GM23338 (cell line): ENCODE results near the gene ERP44. TPM values are rescaled to one million over a fixed set of nuclear protein-coding genes. Genes with fewer than 3 reads are reported as not detected.

ENCODE experiments used
- ATAC-seq: fragments of 200-7000 bp; cut with Tn5 transposase; 3 replicates; pipeline ENCODE4 v1.9.1; 2020
- DNase-seq: peaks from one replicate; pipeline ENCODE4 v3.0.0-alpha.2; 2015; ENCODE audit warnings: low spot score
- H2AFZ ChIP-seq: fragments of 200-600 bp; sonication (generic); 2 replicates; pipeline ENCODE4 v1.8.0; 2016; ENCODE audit warnings: antibody characterized with exemption, mild to moderate bottlenecking, moderate library complexity
- H3F3A ChIP-seq: fragments of 200-600 bp; sonication (generic); replicated peaks from 2 replicates; pipeline ENCODE4 v1.8.0; 2017; ENCODE audit warnings: antibody characterized with exemption, mixed run types, low read depth
- H3K27ac ChIP-seq: fragments of 200-600 bp; sonication (generic); 2 replicates; pipeline ENCODE4 v1.6.1; 2016; ENCODE audit warnings: low read depth
- H3K27me3 ChIP-seq: fragments of 200-600 bp; sonication (generic); 2 replicates; pipeline ENCODE4 v1.8.0; 2016; ENCODE audit warnings: mild to moderate bottlenecking, mixed run types, moderate library complexity; ENCODE audit not compliant: insufficient read depth
- H3K36me3 ChIP-seq: fragments of 200-600 bp; sonication (generic); 2 replicates; pipeline ENCODE4 v1.8.0; 2016; ENCODE audit warnings: mild to moderate bottlenecking; ENCODE audit not compliant: insufficient read depth
- H3K4me1 ChIP-seq: fragments of 200-600 bp; sonication (generic); 2 replicates; pipeline ENCODE4 v1.8.0; 2016; ENCODE audit warnings: mild to moderate bottlenecking, moderate library complexity; ENCODE audit not compliant: insufficient read depth
- H3K4me2 ChIP-seq: fragments of 200-600 bp; sonication (generic); 2 replicates; pipeline ENCODE4 v1.7.1; 2017; ENCODE audit warnings: mixed run types
- H3K4me3 ChIP-seq: fragments of 200-600 bp; sonication (generic); 2 replicates; pipeline ENCODE4 v1.6.1; 2016; ENCODE audit warnings: mixed run types
- H3K79me2 ChIP-seq: fragments of 200-600 bp; sonication (generic); replicated peaks from 2 replicates; pipeline ENCODE4 v1.8.0; 2017; ENCODE audit warnings: mild to moderate bottlenecking; ENCODE audit not compliant: insufficient read depth
- H3K9me2 ChIP-seq: fragments of 200-600 bp; sonication (generic); 2 replicates; pipeline ENCODE4 v1.8.0; 2017; ENCODE audit not compliant: insufficient read depth
- H4K20me1 ChIP-seq: fragments of 200-600 bp; sonication (generic); replicated peaks from 2 replicates; pipeline ENCODE4 v1.8.0; 2017; ENCODE audit warnings: mild to moderate bottlenecking; ENCODE audit not compliant: insufficient read depth
- H3K27ac Mint-ChIP-seq: 2 replicates; pipeline ENCODE4 v1.8.0; 2020; ENCODE audit warnings: inconsistent platforms, mild to moderate bottlenecking, moderate library complexity, mixed read lengths
- H3K27me3 Mint-ChIP-seq: 3 replicates; pipeline ENCODE4 v1.8.0; 2022; ENCODE audit warnings: low read depth, mild to moderate bottlenecking, moderate library complexity, mixed read lengths, inconsistent platforms; ENCODE audit not compliant: insufficient read depth, poor library complexity
- H3K36me3 Mint-ChIP-seq: 3 replicates; pipeline ENCODE4 v1.8.0; 2021; ENCODE audit warnings: low read depth, mild to moderate bottlenecking, inconsistent platforms, moderate library complexity, mixed read lengths
- H3K4me1 Mint-ChIP-seq: 3 replicates; pipeline ENCODE4 v1.8.0; 2020; ENCODE audit warnings: mild to moderate bottlenecking, inconsistent platforms, mixed read lengths
- H3K4me3 Mint-ChIP-seq: 3 replicates; pipeline ENCODE4 v1.8.0; 2021; ENCODE audit warnings: moderate library complexity, mild to moderate bottlenecking, inconsistent platforms, mixed read lengths
- H3K9me3 Mint-ChIP-seq: 3 replicates; pipeline ENCODE4 v1.8.0; 2020; ENCODE audit warnings: moderate library complexity, mild to moderate bottlenecking, inconsistent platforms, mixed read lengths
- EZH2phosphoT487 ChIP-seq: fragments of 200-600 bp; sonication (generic); IDR thresholded peaks from one replicate; pipeline ENCODE4 v1.8.1; 2018; ENCODE audit warnings: antibody characterized with exemption; ENCODE audit not compliant: unreplicated experiment
- JUNB ChIP-seq: IDR thresholded peaks from one replicate; pipeline ENCODE4 v1.6.1; 2016; ENCODE audit warnings: antibody characterized with exemption; ENCODE audit not compliant: unreplicated experiment
- NANOG ChIP-seq: IDR thresholded peaks from 2 replicates; pipeline ENCODE4 v1.6.1; 2016; ENCODE audit warnings: antibody characterized with exemption, borderline replicate concordance
- ZNF331 ChIP-seq: fragments of 250-450 bp; sonication (Bioruptor Pico); IDR thresholded peaks from 2 replicates; pipeline ENCODE4 v1.5.0; 2020; ENCODE audit warnings: low read depth, mild to moderate bottlenecking, moderate library complexity
- ZNF462 ChIP-seq: fragments of 250-450 bp; sonication (Bioruptor Pico); IDR thresholded peaks from 2 replicates; pipeline ENCODE4 v1.5.0; 2020; ENCODE audit warnings: mild to moderate bottlenecking, moderate library complexity
- polyA plus RNA-seq: library from polyadenylated mRNA; unstranded; fragments of >200 nt; fragmentation: Nextera tagmentation; extraction: Ambion mirVana; gene quantifications from 2 replicates; pipeline ENCODE4 v1.2.1, GENCODE V29; 2016
- total RNA-seq: library from RNA; depleted of rRNA; stranded (reverse); fragments of >200 nt; shearing (Covaris generic); gene quantifications from 2 replicates; pipeline ENCODE4 v1.2.3, GENCODE V29; 2014

Gene ERP44
- total and polyA plus RNA-seq, 2 experiments from 2014 or later: 13.0 to 24.1 TPM

DNA sequence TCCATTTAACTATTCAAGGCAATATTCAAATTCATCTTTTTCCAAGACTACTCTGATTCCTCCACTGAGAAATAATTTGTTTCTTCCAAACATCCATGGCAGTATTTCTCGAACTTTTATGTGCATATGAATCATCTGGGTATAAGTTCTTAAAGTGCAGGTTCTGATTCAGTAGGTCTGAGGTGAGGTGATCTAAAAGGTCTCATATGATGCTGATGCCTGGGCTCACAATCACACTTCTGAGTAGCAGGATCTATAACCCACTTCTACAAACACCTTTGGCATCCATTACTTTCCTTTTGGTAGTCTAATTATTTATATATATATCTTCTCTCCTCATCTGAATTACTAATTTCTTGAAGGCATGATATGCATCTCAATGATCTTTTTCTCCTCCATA, 7.2 kb downstream of the ERP44 start:
- TF ChIP-seq ZNF331 (no peak), NANOG (no peak)
- H3F3A ChIP-seq: no peaks in the 10 kb centered on the region
- Mint-ChIP-seq H3K4me1 (peaks cover 7% of the 10 kb centered on the region), H3K27me3 (peaks cover 2% of the 10 kb centered on the region), H3K4me3 (no peak overlapping the region), H3K27ac (no peak overlapping the region; the same call in 1 of the 2 replicates), H3K36me3 (no peaks in the 10 kb centered on the region), H3K9me3 (no peaks in the 10 kb centered on the region)
- H3K27ac ChIP-seq: no peak overlapping the region
- H3K4me3 ChIP-seq: no peak overlapping the region
- no peaks in the 10 kb centered on the region for H3K27me3 ChIP-seq
- H2AFZ ChIP-seq: no peak overlapping the region
- DNase-seq (no peak), ATAC-seq (no peak)
- no peaks in the 10 kb centered on the region for H3K9me2 ChIP-seq
- H3K4me2 ChIP-seq: no peak overlapping the region
- H3K36me3 ChIP-seq: no peaks in the 10 kb centered on the region
- H4K20me1 ChIP-seq: no peaks in the 10 kb centered on the region
- H3K4me1 ChIP-seq: no peaks in the 10 kb centered on the region
- peaks cover 70% of the 10 kb centered on the region for H3K79me2 ChIP-seq

GRCh38 chr9:100090880-100091279, 7.9 kb downstream of the ERP44 start:
- no peaks in the 10 kb centered on the region for H3K36me3 Mint-ChIP-seq
- no peak for ATAC-seq

DNA sequence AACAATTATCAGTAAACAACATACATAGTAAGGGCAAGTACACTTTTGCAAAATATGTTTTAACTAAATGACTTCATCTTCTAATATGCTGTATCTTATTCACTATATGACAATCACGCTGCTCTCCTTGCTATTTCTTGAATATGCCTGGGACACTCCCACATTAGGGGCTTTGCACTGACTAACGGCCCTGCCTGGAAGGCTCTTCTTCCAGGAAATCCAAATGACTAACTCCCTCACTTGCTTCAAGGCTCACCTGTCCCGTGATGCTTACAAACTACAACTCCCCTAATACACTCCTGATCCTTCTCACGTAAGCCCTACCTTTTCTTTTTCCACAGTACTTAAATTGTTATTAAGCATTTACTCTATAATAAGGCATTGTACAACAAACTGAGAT, 10.6 kb downstream of the ERP44 start:
- H3F3A ChIP-seq: no peaks in the 10 kb centered on the region
- peaks cover 62% of the 10 kb centered on the region for H3K79me2 ChIP-seq
- H3K36me3 ChIP-seq: no peaks in the 10 kb centered on the region
- H2AFZ ChIP-seq: no peak overlapping the region
- Mint-ChIP-seq H3K4me1 (peaks cover 24% of the 10 kb centered on the region), H3K4me3 (no peak overlapping the region), H3K9me3 (no peaks in the 10 kb centered on the region), H3K27me3 (peaks cover 2% of the 10 kb centered on the region), H3K36me3 (no peaks in the 10 kb centered on the region), H3K27ac (no peak overlapping the region)
- no peak for TF ChIP-seq ZNF462 (CRISPR knock-in tag)
- no peak for TF ChIP-seq JUNB
- H4K20me1 ChIP-seq: no peaks in the 10 kb centered on the region
- peaks cover 17% of the 10 kb centered on the region for H3K4me1 ChIP-seq
- ATAC-seq: peak; percentile 44
- no peak overlapping the region for H3K4me2 ChIP-seq
- no peaks in the 10 kb centered on the region for H3K27me3 ChIP-seq
- no peak overlapping the region for H3K27ac ChIP-seq
- no peak overlapping the region for H3K4me3 ChIP-seq
- DNase-seq: no peak
- H3K9me2 ChIP-seq: no peaks in the 10 kb centered on the region

More at GRCh38 chr9:100090880-100091279, 7.9 kb downstream of the ERP44 start:
- H3K79me2 ChIP-seq: peaks cover 70% of the 10 kb centered on the region
- H3K27me3 Mint-ChIP-seq: peaks cover 2% of the 10 kb centered on the region
- H3K36me3 ChIP-seq: no peaks in the 10 kb centered on the region
- H3K9me3 Mint-ChIP-seq: no peaks in the 10 kb centered on the region
- no peaks in the 10 kb centered on the region for H4K20me1 ChIP-seq
- H3K27ac Mint-ChIP-seq: no peak overlapping the region
- no peak for DNase-seq
- no peaks in the 10 kb centered on the region for H3F3A ChIP-seq
- no peaks in the 10 kb centered on the region for H3K27me3 ChIP-seq
- H3K4me2 ChIP-seq: no peak overlapping the region
- no peak for TF ChIP-seq EZH2phosphoT487
- H2AFZ ChIP-seq: no peak overlapping the region
- H3K4me3 Mint-ChIP-seq: no peak overlapping the region
- H3K9me2 ChIP-seq: no peaks in the 10 kb centered on the region
- no peaks in the 10 kb centered on the region for H3K4me1 ChIP-seq
- H3K4me3 ChIP-seq: no peak overlapping the region
- H3K4me1 Mint-ChIP-seq: peaks cover 11% of the 10 kb centered on the region
- no peak overlapping the region for H3K27ac ChIP-seq
